Measurements from ENCODE around the gene KIAA1328. TPM values are rescaled to one million over a fixed set of nuclear protein-coding genes. Genes with fewer than 3 reads are reported as not detected.

KIAA1328 gene
- total RNA-seq, 4 donors from 2014 or later: 6.0 to 23.5 (median 11.1) TPM

DNA sequence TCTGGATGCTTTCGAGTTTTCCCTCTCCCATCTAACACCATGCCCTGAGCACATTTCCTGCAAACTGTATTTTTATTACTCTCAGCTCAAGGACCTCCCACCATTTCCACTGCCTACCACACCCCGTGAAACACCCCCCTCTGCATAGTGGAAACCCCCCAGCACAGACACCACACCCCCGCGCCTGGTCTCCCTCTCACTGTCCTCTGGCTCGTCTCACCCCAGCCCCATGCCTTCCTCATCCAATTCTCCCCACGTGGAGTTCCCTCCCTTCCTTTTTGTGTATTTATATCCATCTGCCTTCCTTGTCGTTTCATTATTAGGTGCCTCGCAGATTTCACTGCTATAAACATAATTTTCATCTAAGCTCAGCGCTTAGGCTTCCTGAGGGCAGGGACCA lies 429.2 kb downstream of the KIAA1328 start:
- no peak for ATAC-seq (ENCODE audit: low FRiP score)
- TF ChIP-seq, protein P1, sequence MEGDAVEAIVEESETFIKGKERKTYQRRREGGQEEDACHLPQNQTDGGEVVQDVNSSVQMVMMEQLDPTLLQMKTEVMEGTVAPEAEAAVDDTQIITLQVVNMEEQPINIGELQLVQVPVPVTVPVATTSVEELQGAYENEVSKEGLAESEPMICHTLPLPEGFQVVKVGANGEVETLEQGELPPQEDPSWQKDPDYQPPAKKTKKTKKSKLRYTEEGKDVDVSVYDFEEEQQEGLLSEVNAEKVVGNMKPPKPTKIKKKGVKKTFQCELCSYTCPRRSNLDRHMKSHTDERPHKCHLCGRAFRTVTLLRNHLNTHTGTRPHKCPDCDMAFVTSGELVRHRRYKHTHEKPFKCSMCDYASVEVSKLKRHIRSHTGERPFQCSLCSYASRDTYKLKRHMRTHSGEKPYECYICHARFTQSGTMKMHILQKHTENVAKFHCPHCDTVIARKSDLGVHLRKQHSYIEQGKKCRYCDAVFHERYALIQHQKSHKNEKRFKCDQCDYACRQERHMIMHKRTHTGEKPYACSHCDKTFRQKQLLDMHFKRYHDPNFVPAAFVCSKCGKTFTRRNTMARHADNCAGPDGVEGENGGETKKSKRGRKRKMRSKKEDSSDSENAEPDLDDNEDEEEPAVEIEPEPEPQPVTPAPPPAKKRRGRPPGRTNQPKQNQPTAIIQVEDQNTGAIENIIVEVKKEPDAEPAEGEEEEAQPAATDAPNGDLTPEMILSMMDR (IDR thresholded peaks at IDR 0.05): no peak
- no peak for DNase-seq (ENCODE audit: low spot score)

DNA sequence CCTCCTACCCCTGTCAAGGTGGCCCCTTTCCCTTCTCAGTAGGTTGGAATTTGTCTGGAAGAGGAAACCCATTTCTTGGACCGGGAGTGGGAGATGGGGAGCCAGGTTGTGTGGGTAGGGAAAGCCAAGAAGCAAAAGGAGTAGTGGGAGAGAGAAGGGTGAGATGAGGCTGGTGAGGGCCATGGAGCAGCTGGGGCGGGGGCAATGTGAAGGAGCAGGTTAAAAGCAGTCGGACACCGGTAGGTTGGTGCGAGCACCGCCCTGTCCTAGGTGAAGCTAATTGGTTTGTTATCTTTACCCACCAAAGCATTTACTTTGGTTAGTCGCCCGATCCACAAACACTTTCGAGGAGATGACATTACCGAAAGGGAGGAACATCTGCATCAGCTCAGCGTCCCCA lies 429.9 kb downstream of the KIAA1328 start:
- TF ChIP-seq, protein P1 (IDR thresholded peaks at IDR 0.05): no peak
- no peak for DNase-seq (ENCODE audit: low spot score)
- ATAC-seq (ENCODE audit: low FRiP score): no peak

DNA sequence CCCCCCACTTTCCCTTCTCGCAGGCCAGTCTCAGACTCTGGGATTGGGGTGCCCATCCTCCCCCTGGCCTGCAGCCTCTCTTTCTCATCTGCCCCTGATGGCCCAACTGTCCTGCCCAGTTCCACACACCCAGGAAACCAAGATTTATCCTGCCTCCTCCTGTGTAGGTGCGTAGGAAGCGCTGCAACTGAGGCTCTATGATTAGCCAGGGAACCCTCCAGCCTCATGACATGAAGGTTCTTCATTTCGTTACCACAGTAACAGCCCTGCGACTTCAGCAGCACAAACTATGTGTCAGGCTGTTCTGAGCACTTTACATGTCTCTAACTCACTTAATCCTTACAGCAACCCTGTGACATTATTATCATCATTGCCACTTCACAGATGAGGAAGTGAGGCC lies 430.8 kb downstream of the KIAA1328 start:
- TF ChIP-seq, protein P1 (IDR thresholded peaks at IDR 0.05): no peak
- no peak for ATAC-seq (ENCODE audit: low FRiP score)

DNA sequence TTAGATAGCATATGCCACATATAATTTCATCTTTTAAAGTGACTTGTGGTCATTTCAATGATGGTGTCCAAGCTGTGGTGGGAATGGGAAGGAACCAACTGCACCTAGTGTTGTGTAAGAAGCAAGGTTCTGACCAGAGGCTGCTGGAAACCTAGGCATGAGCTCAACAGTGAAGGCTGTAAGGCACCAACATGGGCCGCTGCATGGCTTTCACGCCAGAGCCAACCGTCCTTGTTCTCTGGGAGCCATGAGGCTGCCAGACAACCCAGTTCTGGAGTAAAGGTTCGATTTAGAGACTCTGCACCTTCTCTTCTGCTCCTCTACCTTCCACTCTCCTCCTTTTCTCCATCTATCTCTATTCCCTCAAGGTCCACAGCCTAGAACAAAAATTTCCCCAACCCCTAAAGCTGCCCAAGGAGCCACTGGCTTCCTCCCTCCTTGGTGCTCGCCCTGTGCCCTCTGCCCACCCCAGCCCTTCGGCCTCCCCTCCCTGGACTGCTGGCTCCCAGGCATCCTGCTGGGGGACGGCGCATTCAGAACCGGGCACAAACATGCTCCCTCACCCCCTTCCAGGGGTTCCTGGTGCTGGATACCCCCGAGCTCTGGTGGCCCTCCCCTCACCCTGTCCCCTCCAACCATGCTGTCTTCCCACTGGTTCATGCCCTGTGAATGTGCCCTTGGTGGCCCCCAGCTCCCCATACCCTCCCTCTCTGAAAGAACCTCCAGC lies 431.6 kb downstream of the KIAA1328 start:
- DNase-seq (ENCODE audit: low spot score): no peak

More for the DNA sequence above, 430.8 kb downstream of the KIAA1328 start:
- DNase-seq (ENCODE audit: low spot score): no peak

DNA sequence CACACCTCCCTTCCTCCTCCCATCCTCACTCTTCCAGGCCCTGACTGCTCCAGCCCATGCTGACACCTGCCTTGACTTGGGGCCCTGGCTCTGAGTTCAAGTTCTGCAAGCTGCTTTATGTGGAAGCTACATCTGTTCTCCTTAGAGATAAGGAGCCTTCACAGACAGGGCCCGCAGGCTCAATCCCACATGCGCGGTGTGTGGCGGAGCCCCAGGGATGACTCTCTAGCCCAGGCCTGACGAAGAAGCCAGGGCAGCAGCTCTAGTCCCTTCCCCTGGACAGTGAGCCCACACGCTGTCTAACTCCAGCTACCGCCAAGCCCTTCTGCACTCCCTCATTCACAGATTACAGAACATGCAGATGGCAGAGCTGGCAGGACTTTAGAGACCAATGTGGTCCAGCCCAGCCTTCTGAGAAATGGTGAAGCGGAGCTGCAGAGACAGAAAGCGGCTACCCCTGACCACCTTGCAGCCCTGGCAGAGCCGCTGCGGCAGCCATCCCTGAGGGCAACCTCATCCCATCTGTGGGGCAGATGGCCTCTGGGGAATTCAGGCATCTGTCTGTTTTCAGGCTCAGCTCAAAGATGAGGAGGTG lies 432.4 kb downstream of the KIAA1328 start:
- TF ChIP-seq, protein P1 (IDR thresholded peaks at IDR 0.05): no peak
- no peak for ATAC-seq (ENCODE audit: low FRiP score)
- DNase-seq (ENCODE audit: low spot score): no peak

More for the DNA sequence above, 431.6 kb downstream of the KIAA1328 start:
- TF ChIP-seq, protein P1 (IDR thresholded peaks at IDR 0.05): no peak
- ATAC-seq (ENCODE audit: low FRiP score): no peak

DNA sequence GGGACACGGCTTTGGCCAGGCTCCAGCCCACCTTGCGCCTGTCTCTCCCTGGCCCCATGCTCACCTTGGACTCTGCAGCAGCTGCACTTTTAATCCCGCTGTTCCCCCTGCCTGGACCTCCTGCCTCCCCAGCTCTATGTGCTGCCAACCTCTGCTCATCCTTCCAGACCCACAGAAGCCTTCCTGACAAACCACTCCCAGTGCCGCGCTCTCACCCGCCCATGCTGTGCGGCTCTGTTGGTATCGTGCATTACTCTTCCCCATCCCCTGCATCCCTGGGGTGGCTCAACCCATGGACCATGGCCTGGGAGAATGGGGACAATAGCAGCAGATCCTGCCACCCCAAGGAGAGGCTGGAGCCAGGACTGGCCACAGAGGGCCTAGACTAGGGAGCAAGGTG lies 433.1 kb downstream of the KIAA1328 start:
- TF ChIP-seq, protein P1 (IDR thresholded peaks at IDR 0.05): no peak
- DNase-seq (ENCODE audit: low spot score) (no peak), ATAC-seq (ENCODE audit: low FRiP score) (no peak)

DNA sequence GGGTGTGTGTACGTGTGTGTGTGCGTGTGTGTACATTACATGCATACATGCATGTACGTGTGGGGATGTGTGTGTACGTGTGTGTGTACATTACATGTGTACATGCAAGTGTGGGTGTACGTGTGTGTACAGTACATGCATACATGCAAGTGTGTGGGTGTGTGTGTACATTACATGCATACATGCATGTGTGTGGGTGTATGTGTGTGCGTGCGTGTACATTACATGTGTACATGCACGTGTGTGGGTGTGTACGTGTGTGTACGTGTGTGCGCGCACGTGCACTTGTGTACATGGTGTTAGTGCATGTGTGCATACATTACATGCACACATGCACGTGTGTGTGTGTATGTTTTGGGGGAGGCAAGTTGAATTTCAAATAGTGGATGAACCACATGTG lies 436.0 kb downstream of the KIAA1328 start:
- TF ChIP-seq, protein P1 (IDR thresholded peaks at IDR 0.05): no peak
- no peak for ATAC-seq (ENCODE audit: low FRiP score)
- no peak for DNase-seq (ENCODE audit: low spot score)

Measured in omental fat pad (tissue), 4 donors.